Measurements from ENCODE around the gene ETV7. TPM values are rescaled to one million over a fixed set of nuclear protein-coding genes. Genes with fewer than 3 reads are reported as not detected.
"Not testable (repeated sequence)": the region's sequence is repeated elsewhere in the genome, so short reads cannot be mapped to it uniquely, and the experiment has no call there.

ETV7 gene
- total RNA-seq, 1 experiment from 2014 or later: 0.28 TPM

- Histone ChIP-seq H3K36me3 (replicated peaks; ENCODE audit: control insufficient read depth, insufficient read depth, low read length) (no peaks in the 10 kb centered on the region), H3K27me3 (ENCODE audit: control insufficient read depth, insufficient read depth, low read length) (no peaks in the 10 kb centered on the region), H3K4me3 (ENCODE audit: insufficient read depth, low read depth, low read length) (no peak overlapping the region)
- no peak for DNase-seq
Observed at GRCh38 chr6:36376742-36377141, 10.7 kb downstream of the ETV7 start.

GRCh38 chr6:36376183-36376582 is 11.3 kb downstream of the ETV7 start:
- H3K27me3 ChIP-seq (ENCODE audit: control insufficient read depth, insufficient read depth, low read length): no peaks in the 10 kb centered on the region
- no peak overlapping the region for H3K4me3 ChIP-seq (ENCODE audit: insufficient read depth, low read depth, low read length)
- DNase-seq: no peak
- no peaks in the 10 kb centered on the region for H3K36me3 ChIP-seq (replicated peaks; ENCODE audit: control insufficient read depth, insufficient read depth, low read length)

- H3K36me3 ChIP-seq (replicated peaks; ENCODE audit: control insufficient read depth, insufficient read depth, low read length): no peaks in the 10 kb centered on the region
- H3K27me3 ChIP-seq (ENCODE audit: control insufficient read depth, insufficient read depth, low read length): no peaks in the 10 kb centered on the region
- H3K4me3 ChIP-seq (ENCODE audit: insufficient read depth, low read depth, low read length): no peak overlapping the region
- DNase-seq: no peak
Observed at GRCh38 chr6:36375644-36376155, 11.8 kb downstream of the ETV7 start.

GRCh38 chr6:36374972-36375371 is 12.5 kb downstream of the ETV7 start:
- no peaks in the 10 kb centered on the region for H3K36me3 ChIP-seq (replicated peaks; ENCODE audit: control insufficient read depth, insufficient read depth, low read length)
- H3K27me3 ChIP-seq (ENCODE audit: control insufficient read depth, insufficient read depth, low read length): no peaks in the 10 kb centered on the region
- no peak for DNase-seq
- no peak overlapping the region for H3K4me3 ChIP-seq (ENCODE audit: insufficient read depth, low read depth, low read length)

GRCh38 chr6:36374194-36374593 is 13.3 kb downstream of the ETV7 start:
- DNase-seq: no peak

GRCh38 chr6:36373368-36374019 is 14.0 kb downstream of the ETV7 start:
- H3K27me3 ChIP-seq (ENCODE audit: control insufficient read depth, insufficient read depth, low read length): no peaks in the 10 kb centered on the region
- no peaks in the 10 kb centered on the region for H3K36me3 ChIP-seq (replicated peaks; ENCODE audit: control insufficient read depth, insufficient read depth, low read length)
- no peak overlapping the region for H3K4me3 ChIP-seq (ENCODE audit: insufficient read depth, low read depth, low read length)
- DNase-seq: peak; percentile 69

More at GRCh38 chr6:36374194-36374593, 13.3 kb downstream of the ETV7 start:
- Histone ChIP-seq H3K36me3 (replicated peaks; ENCODE audit: control insufficient read depth, insufficient read depth, low read length) (no peaks in the 10 kb centered on the region), H3K27me3 (ENCODE audit: control insufficient read depth, insufficient read depth, low read length) (no peaks in the 10 kb centered on the region), H3K4me3 (ENCODE audit: insufficient read depth, low read depth, low read length) (no peak overlapping the region)

GRCh38 chr6:36372088-36372487 is 15.4 kb downstream of the ETV7 start:
- H3K27me3 ChIP-seq (ENCODE audit: control insufficient read depth, insufficient read depth, low read length): no peaks in the 10 kb centered on the region
- no peak for DNase-seq
- no peaks in the 10 kb centered on the region for H3K36me3 ChIP-seq (replicated peaks; ENCODE audit: control insufficient read depth, insufficient read depth, low read length)
- no peak overlapping the region for H3K4me3 ChIP-seq (ENCODE audit: insufficient read depth, low read depth, low read length)

- Histone ChIP-seq H3K36me3 (replicated peaks; ENCODE audit: control insufficient read depth, insufficient read depth, low read length) (no peaks in the 10 kb centered on the region), H3K4me3 (ENCODE audit: insufficient read depth, low read depth, low read length) (no peak overlapping the region), H3K27me3 (ENCODE audit: control insufficient read depth, insufficient read depth, low read length) (no peaks in the 10 kb centered on the region)
- DNase-seq: no peak
Observed at GRCh38 chr6:36371211-36371610, 16.3 kb downstream of the ETV7 start.

GRCh38 chr6:36370638-36371037 is 16.8 kb downstream of the ETV7 start:
- Histone ChIP-seq H3K27me3 (ENCODE audit: control insufficient read depth, insufficient read depth, low read length) (no peaks in the 10 kb centered on the region), H3K4me3 (ENCODE audit: insufficient read depth, low read depth, low read length) (no peak overlapping the region), H3K36me3 (replicated peaks; ENCODE audit: control insufficient read depth, insufficient read depth, low read length) (no peaks in the 10 kb centered on the region)
- DNase-seq: no peak

GRCh38 chr6:36368921-36369865 is 18.3 kb downstream of the ETV7 start:
- Histone ChIP-seq H3K36me3 (replicated peaks; ENCODE audit: control insufficient read depth, insufficient read depth, low read length) (no peaks in the 10 kb centered on the region), H3K27me3 (ENCODE audit: control insufficient read depth, insufficient read depth, low read length) (no peaks in the 10 kb centered on the region), H3K4me3 (ENCODE audit: insufficient read depth, low read depth, low read length) (no peak overlapping the region)
- no peak for DNase-seq

GRCh38 chr6:36368421-36368820 is 19.0 kb downstream of the ETV7 start:
- Histone ChIP-seq H3K27me3 (ENCODE audit: control insufficient read depth, insufficient read depth, low read length) (no peaks in the 10 kb centered on the region), H3K36me3 (replicated peaks; ENCODE audit: control insufficient read depth, insufficient read depth, low read length) (no peaks in the 10 kb centered on the region), H3K4me3 (ENCODE audit: insufficient read depth, low read depth, low read length) (no peak overlapping the region)
- no peak for DNase-seq

- Histone ChIP-seq H3K4me3 (ENCODE audit: insufficient read depth, low read depth, low read length) (no peak overlapping the region), H3K27me3 (ENCODE audit: control insufficient read depth, insufficient read depth, low read length) (no peaks in the 10 kb centered on the region), H3K36me3 (replicated peaks; ENCODE audit: control insufficient read depth, insufficient read depth, low read length) (no peaks in the 10 kb centered on the region)
- DNase-seq: no peak
Observed at GRCh38 chr6:36367743-36368142, 19.7 kb downstream of the ETV7 start.

GRCh38 chr6:36364669-36365479 is 22.6 kb downstream of the ETV7 start:
- Histone ChIP-seq H3K4me3 (ENCODE audit: insufficient read depth, low read depth, low read length) (no peak overlapping the region), H3K36me3 (replicated peaks; ENCODE audit: control insufficient read depth, insufficient read depth, low read length) (no peaks in the 10 kb centered on the region), H3K27me3 (ENCODE audit: control insufficient read depth, insufficient read depth, low read length) (no peaks in the 10 kb centered on the region)
- no peak for DNase-seq

GRCh38 chr6:36364061-36364635 is 23.3 kb downstream of the ETV7 start:
- not testable (repeated sequence) for H3K27me3 ChIP-seq (ENCODE audit: control insufficient read depth, insufficient read depth, low read length); DNase-seq; H3K4me3 ChIP-seq (ENCODE audit: insufficient read depth, low read depth, low read length); H3K36me3 ChIP-seq (replicated peaks; ENCODE audit: control insufficient read depth, insufficient read depth, low read length)
